Stimulated activated CD8-positive, alpha-beta memory T cell treated with anti-CD3 and anti-CD28 coated beads, Interleukin-4, amount 100 ng/mL, for 24 hours (primary cell): Measurements from ENCODE around the gene C15orf61.

Experiments
- DNase-seq: peaks from one replicate; pipeline ENCODE4 v3.0.0-alpha.2; 2020; ENCODE audit warnings: low read depth

Gene C15orf61

DNA sequence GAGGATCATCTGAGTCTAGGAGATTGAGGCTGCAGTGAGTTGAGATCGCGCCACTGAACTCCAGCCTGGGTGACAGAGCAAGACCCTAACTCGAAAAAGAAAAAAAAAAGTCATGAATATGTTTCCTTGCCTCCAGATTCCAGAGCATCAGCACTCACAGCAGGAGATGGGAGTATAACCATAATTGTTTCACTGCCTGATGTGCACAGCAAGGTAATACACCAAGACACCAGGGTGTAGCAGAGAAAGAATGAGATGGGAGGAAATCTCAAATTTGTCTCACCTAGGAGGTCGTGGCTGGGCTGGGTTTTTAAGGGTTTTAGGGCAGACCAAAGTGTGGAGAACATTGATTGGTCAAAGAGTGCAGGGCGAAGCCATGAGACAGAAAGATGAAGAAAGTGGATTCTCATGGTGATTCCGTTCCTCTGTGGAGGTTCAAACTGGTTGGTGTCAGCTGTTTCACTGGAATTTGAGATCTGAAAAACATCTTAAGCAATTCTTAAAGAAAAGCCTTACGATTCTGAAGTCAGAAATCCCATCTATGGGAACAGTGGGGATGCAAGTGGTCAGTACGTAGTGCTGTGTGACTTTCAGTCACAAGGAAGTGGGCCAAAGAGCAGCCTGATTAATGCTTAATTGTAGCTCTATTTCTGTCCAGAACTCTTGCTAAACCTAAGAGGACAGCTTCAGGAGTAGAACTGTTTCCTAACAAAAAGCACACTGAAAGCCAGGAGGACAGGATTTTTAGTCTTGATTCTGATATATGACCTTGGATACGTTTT lies 7.8 kb upstream of the C15orf61 start:
- DNase-seq: no peak

DNA sequence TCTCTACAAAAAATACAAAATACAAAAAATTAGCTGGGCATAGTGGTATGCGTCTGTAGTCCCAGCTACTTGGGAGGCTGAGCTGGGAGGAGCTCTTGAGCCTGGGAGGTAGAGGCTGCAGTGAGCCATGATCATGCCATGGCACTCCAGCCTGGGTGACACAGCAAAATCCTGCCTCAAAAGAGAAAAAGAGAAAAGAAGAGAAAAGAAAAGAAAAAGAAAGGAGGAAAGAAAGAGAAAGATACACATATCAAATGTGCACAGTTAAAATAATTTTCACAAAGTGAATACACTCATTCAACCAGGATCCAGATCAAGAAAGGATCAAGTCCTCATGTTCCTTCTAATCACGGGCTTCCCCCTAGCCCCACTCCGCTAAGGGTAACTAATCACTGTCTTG lies 5.8 kb upstream of the C15orf61 start:
- DNase-seq: no peak

DNA sequence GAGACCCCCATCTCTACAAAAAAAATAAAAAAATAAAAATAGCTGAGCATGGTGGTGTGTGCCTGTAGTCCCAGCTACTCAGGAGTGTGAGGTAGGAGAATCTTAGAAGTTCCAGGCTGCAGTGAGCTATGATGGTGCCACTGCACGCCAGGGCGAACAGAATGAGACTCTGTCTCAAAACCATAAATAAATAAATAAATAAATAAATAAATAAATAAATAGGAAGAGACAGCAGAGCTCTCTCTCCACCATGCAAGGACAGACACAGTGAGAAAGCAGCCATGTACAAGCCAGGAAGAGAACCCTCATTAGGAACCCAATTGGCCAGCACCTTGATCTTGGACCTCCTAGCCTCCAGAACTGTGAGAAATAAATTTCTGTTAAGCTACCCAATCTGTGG lies 5.4 kb upstream of the C15orf61 start:
- DNase-seq: no peak

DNA sequence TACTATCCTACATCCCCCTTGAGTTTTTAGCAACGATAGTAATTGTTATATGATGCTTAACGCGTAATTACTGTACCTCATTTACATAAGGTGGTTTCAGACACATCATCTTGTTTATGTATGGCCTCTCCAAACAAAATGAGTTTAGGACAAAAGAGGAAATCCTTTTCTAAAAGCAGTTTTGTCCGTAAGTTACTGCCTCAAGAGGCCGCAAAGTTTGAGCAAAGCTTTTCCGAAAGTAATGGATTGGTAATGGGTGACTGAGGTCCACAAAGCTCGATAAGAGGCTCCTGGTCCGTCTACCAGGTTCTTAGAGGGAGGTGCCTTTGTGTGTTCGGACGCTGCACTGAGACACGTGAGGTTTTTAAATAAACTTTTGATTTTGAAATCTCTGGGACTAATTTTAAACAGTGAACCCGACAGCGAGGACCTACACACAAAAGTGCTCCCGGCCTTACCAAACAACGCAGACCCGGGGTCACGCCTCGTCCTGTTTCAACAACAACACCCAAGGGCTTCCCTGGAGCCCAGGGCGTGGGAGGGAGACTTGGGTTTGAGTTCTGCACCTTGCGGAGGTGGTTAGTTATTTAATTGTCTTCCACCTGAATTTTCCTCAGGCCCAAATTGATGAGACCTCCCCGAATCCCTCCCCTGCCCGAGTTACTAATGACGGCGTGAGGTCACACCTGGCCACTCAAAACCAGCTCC lies 456 bp upstream of the C15orf61 start:
- no peak for DNase-seq

DNA sequence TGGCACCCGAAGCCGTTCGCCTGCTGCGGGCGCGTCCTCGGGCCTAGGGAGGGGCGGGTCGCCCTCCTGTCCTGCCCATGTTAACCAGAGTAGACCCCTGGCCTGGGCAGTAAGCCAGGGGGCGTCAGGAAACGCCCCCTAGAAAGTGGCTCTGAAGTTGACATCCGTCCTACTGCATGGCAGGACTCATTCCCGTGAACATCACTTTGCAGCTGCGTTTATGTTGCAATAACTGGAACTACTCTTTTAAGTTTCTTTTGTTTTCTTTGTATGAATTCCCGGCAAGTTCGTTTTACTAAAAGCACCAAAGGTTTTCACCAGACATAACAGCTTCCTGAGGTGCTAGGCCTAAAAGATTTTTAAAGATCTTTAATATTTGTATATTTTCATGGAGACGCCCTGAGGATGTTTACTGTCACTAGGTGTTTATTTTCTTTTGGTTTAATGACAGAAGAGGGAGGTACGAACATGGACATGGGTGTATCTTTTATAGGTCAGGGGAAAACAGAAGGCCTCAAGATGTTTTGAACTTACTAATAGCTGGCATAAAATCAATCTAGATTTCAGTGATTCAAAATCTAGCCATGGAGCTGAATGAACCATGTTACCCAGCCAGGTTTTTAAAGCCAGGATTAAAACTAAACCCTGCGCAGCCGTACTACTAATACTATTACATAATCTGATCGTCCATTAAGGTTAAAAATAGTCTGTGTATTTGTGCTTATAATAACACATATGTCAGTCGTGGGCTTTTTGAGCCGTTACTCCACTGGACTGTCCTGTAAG lies 1.0 kb downstream of the C15orf61 start:
- no peak for DNase-seq

DNA sequence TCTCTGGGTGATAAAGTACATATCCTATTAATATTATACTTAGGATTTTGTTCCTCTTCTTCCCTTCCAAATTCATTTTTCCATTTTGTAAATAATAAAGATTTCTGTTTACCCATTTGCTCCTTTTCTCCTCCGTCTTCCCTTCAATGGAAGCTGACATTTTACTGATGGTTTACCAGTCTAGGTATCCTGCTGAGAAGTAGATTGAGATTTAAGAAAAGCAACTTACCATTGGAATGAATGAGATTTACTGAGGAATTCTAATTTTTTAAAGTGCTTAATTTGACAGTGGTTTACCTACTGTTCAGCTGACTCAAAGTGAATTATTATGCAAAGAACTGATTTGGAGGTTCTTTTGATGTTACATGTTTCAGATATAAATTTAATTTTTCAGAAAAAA lies 2.4 kb downstream of the C15orf61 start:
- no peak for DNase-seq

DNA sequence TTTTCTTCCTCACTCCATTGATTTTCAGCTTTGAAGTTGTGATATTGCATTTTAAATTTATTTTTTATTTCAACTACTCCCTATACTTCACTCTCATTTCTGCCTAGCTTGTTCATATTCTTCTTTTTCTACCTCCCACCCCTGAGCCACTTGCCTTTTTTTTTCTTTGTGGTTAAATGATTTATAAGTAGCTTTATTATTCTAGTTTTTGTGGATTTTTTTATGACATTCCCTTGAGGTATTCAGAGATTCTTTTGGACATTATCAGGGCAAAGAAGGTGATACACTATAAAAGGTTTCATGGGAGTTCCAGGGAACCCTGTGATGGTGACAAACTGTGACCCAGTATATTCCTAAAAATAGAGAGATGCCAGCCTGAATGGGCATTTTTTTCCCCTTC lies 3.3 kb downstream of the C15orf61 start:
- DNase-seq: no peak

DNA sequence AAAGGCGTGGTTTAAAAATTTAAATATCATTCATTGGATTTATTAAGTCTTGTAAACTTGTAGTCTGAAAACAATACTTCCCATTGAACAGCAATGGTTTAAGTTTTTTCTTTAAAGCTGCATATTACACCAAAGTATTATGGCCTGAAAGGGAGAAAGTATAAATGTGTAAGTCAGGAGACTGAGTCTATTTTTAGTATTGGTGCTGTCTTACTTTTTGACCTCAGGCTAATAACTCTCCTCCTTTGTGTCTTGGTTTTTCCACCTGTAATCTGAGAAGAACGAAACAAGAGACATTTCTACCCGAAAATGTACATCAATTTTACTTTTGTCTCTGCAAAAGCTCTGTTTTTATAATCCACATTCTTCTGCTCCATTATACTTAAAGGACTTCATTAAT lies 7.6 kb downstream of the C15orf61 start:
- DNase-seq: no peak

DNA sequence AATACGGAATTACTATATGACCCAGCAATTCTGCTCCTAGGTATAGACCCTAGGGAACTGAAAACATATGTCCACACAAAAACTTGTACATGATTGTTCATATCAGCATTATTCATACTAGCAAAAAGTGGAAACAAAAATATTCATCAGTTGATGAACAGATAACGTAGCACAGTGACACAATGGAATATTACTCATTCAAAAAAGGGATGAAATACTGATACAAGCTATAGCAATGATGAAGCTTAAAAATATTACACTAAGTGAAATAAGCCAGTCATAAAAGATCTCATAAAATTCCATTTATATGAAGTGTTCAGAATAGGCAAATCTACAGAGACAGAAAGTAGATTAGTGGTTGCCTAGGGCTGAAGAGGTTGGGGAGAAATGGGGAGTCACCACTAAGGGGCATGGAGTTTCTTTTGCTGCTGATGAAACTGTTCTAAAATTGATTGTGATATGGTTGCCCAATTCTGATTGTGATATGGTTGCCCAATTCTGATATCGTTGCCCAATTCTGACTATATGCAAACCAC lies 10.5 kb downstream of the C15orf61 start:
- no peak for DNase-seq

DNA sequence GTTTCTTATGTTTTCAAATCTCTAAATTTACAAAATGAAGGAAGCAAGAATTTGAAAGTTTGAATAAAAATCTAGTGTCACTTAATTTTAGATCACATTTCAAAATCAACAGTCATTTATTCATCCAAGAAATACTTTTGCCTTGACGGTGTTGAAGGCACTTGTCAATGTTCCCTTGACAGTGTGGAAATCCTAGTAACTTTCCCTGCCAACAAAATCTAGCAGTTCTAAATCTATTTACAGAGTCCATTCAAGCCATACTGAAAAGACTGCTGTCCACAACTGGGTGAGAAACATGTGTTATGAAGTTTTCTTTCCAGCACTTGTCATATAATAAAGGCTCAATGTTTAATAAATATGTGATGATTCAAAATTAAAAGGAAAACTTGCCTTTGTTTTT lies 12.9 kb downstream of the C15orf61 start:
- no peak for DNase-seq

DNA sequence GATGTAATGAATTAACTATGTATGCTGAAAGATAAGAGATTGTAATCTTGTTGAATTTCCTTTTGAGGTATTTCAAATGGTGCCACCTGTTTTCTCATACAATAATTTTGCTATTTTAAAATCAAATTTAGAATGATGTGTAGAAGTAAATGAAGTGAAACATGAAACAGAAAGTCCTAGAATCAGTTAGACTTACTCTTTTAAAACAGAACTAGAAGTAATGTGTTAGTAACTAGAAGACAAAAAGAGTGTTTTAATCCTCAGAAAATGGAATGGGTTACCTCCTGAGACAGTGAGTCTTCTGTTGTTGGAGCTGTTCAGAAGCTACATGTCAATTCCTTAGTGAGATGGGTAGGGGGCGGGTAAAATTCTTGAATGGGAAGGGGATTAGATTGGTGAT lies 13.4 kb downstream of the C15orf61 start:
- DNase-seq: no peak

DNA sequence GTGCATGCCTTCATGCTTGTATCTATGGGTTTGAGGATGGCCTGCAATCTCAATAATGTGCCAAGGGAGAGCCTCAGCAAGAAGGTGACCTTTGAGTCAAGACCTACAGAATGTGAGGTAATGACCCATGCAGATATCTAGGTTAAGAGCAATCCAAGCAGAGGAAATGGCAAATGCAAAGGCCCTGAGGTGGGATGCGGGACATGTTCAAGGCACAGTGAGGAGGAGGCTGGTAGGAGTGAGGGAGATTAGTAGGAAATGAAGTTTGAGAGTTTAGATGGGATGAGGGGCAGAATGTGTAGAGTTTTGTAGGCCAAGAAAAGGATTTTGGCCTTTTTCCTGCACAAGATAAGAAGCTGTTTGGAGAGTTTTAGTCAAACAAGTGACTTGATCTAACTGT lies 16.8 kb downstream of the C15orf61 start:
- DNase-seq: no peak

DNA sequence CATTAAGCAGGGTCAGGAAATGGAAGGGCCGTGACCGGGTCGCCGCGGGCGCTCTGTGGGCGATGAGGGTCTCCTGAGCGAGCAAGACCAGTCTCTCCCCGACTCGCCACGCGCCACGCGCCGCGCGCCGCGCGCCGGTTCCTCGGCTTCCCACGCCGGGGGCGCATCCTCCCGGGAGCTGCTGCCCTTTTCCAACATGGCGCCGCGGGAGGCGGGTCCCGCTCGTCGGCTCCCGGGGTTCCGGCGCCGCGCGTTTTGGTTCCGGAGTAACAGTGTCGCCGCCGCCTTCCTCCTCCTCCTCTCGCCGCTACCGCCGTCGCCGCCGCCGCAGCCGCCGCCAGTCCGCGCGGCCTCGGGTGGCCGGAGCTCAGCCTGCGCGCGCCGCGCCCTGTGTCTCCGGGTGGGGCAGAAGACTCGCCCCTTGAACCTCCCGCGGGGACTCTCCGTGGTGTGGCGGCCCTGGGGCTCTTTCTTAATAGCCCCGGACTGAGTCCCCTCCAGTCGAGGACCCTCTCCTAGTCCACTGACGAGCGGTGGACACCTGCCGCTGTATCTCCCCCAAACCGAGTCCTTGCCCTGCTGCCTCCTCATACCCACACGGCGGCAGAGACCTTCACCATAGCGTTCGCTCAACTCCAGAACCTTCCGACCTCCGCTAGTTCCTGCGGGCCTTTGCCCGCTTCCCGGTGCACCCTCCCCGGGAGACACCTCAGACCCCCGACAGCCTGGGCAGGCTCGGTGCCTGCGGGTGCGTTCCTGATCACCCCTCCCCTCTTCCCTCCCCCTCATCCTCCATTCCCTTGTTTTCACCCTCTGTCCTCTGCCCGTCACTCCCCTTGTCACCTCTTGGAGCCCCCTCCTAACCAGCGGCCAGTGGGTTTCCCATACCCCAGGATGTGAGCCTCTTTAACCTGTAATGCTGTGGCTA lies 21.8 kb downstream of the C15orf61 start, which contains the start of gene MAP2K5:
TSS of gene MAP2K5 (plus strand) at position 284 of the 928 bp plus-strand sequence. CDS start at position 917, 633 bp downstream.
- peak; percentile 77 for DNase-seq

DNA sequence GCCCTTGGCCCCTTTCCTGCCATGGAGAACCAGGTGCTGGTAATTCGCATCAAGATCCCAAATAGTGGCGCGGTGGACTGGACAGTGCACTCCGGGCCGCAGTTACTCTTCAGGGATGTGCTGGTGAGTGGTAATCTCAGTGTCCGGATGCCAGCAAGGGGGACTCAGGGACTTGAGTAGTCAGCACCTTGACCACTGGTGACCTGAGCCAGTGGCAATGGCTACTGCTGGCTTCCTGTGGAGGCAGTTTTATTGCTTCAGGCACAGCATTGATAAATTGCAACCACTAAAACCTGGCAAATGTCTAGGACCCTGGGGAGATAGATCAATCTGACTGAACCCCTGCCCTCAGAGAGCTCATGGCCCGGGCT lies 22.4 kb downstream of the C15orf61 start:
- DNase-seq: no peak

DNA sequence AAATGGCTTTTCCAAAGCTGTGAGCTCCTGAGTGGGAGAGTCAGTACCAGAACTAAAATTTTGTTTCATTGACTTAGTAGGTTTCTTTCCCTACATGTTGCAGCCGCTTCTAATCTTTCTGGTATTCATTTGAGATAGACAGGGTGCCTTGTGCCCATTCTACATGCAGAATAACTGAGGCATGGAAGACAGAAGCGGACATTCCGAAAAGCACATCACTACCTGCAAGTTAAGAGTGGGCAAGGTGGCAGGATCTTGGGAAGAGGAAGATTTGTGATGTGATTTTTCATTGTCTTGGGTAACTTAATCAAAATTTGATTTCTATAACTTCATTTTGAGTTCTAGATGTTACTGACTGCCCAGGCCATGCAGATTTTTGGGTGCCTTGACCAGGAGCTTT lies 23.5 kb downstream of the C15orf61 start:
- no peak for DNase-seq

DNA sequence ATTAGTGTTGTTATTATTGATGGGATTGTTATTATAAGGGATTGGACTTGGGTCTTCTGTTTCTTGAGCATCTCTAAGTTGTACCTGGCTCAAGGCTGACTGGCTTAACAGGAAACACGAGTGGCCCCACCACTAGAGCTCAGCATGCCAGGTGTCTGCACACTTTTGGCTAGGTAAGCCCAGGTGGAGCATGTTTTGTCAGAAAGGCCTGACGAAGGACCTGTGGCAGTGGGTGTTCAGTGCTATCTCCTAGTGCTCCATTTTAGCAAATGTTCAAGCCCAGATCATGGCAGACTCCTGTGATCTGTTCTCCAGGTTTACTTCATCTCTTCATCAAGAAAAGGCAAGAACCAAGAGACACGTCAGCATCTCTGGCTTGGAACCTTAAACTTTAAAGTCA lies 24.9 kb downstream of the C15orf61 start:
- no peak for DNase-seq

DNA sequence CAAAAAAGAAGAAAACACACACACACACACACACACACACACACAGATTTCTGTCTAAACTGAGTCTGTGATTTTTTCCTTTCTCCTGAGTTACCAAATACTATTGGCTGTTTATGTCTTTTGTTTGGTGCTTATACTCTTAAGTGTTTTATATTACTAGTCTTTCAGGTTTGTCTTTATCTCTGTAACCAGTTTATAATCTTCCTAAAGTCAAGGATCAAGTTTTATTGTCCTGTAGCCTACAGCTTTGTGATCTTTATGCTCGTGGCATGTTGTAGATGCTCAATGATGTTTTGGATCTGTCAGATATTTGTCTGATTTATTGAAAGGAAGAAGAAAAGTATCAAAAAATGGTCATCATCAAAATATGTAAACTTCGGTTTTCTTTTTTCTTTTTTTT lies 26.1 kb downstream of the C15orf61 start:
- DNase-seq: no peak

DNA sequence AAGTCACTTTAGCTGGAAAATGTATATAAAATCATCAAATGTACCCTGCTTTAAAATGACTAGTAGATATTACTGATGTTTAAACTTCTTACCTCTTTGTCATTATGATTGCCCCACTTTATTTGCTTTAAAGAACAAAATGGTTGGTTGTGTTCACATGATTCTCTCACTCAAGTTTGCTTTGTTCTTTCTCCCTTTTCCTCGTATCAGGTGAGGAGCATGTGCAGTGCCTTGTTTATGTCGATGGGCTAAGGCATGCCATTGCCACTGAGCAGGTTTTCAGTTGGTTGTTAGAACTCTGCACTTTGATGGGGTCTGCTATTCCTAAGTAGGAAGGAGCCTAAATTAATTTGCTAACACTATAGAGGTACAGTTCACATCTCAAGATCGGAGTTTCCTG lies 26.9 kb downstream of the C15orf61 start:
- DNase-seq: no peak

DNA sequence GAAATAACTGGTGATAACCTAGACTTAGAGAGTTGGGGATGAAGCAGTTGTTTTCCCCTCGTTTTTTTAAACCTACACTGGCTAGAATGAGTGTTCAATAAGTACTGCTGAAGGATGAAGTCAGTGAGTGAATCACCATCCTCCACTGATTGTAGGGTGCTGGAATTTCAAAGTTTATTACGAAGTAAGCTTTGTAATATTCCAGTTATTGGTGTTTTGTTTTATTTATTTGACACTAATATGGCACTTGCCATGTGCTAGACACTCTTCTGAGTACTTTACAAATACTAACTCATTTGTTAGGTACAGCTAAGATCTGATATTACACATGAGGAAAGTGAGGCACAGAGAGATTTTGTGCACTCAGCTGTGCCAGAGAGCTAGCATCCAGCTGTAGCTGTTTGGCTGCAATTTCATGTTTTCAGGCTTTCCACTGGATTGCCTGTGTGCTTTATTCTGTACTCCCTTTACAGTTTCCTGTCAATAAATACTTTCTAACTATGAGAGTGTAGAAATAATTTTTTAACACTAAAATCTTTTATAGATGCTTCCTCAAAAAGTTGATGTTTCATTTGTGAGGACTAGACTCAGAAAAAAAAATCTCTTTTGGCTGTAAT lies 27.4 kb downstream of the C15orf61 start:
- no peak for DNase-seq

DNA sequence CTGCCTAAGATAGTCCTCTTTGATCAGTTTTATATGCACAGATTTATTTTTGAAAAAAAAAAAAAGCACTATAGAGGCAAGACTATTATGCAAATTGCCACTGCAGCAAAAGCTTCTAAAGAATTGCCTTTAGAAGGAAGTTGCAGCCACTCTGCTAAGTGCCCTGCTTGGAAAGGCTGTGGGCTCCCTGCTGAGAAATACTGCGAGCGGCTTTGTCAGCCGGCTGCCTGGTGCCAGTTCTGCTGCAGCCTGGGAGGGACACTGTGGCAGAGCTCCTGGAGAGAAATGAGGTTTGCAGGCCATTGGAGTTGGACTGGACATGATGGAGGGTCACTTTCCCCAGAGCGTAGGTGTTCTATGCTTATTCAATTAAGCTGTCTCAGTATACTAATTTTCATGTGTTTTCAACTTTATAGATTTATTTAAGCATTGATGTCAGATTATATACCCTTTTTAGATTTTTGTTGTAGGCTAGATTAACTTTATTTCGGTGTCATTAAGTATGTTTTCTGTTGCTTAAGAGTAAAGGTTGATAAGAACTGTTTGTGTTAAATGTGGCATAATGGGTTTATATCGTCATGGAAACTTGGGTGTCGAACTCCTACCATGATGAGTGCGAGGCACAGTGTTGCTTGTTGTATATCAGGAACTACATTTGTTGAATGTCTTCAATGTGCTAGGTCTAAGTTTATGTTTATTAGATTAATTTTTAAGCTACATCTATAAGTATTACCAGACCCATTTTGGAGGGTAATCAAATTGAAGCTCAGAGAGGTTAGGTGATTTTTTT lies 28.1 kb downstream of the C15orf61 start:
- no peak for DNase-seq
